Measurements from ENCODE around the gene ADAMTS5.

Gene ADAMTS5

GRCh38 chr21:26883768-26884167, 83.1 kb downstream of the ADAMTS5 start:
- DNase-seq: no peak

GRCh38 chr21:26881504-26882228, 85.2 kb downstream of the ADAMTS5 start:
- peak; percentile 25 for DNase-seq

GRCh38 chr21:26877018-26877417, 89.9 kb downstream of the ADAMTS5 start:
- DNase-seq: no peak

- DNase-seq: no peak
These were observed 92.5 kb downstream of the ADAMTS5 start for GRCh38 chr21:26874347-26874746.

Data from COR-L47 (cell line).